GM12801 (cell line): Measurements from ENCODE around the gene ARHGAP19.

Experiments used
- CTCF ChIP-seq: IDR thresholded peaks from one replicate; pipeline ENCODE4 v1.5.1; 2011; ENCODE audit warnings: control low read depth; ENCODE audit not compliant: insufficient read length; ENCODE audit errors: extremely low read depth

The ARHGAP19 gene

GRCh38 chr10:97280783-97281182 lies 11.7 kb downstream of the ARHGAP19 start:
- TF ChIP-seq CTCF = no peak

- TF ChIP-seq CTCF = no peak
These were observed 13.2 kb downstream of the ARHGAP19 start for GRCh38 chr10:97279121-97279815.

- TF ChIP-seq CTCF = no peak
These were observed 13.9 kb downstream of the ARHGAP19 start for GRCh38 chr10:97278491-97278989.

- TF ChIP-seq CTCF = no peak
These were observed 14.9 kb downstream of the ARHGAP19 start for GRCh38 chr10:97277551-97277950.

GRCh38 chr10:97274828-97275227 lies 17.6 kb downstream of the ARHGAP19 start:
- TF ChIP-seq CTCF = no peak

GRCh38 chr10:97273700-97274099 lies 18.7 kb downstream of the ARHGAP19 start:
- TF ChIP-seq CTCF = no peak

GRCh38 chr10:97270523-97271154 lies 21.8 kb downstream of the ARHGAP19 start:
- no peak for TF ChIP-seq CTCF
